ENCODE results near the gene SYTL3.

GRCh38 chr6:158765499-158766068, 115.7 kb downstream of the SYTL3 start:
- no peak for TF ChIP-seq REST (IDR thresholded peaks at IDR 0.05; ENCODE audit: unreplicated experiment)
- TF ChIP-seq, protein P1, sequence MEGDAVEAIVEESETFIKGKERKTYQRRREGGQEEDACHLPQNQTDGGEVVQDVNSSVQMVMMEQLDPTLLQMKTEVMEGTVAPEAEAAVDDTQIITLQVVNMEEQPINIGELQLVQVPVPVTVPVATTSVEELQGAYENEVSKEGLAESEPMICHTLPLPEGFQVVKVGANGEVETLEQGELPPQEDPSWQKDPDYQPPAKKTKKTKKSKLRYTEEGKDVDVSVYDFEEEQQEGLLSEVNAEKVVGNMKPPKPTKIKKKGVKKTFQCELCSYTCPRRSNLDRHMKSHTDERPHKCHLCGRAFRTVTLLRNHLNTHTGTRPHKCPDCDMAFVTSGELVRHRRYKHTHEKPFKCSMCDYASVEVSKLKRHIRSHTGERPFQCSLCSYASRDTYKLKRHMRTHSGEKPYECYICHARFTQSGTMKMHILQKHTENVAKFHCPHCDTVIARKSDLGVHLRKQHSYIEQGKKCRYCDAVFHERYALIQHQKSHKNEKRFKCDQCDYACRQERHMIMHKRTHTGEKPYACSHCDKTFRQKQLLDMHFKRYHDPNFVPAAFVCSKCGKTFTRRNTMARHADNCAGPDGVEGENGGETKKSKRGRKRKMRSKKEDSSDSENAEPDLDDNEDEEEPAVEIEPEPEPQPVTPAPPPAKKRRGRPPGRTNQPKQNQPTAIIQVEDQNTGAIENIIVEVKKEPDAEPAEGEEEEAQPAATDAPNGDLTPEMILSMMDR (conservative IDR thresholded peaks at IDR 0.05; ENCODE audit: low read depth in 2 of 2): no peak
